C4-2B (cell line): ENCODE results near the gene TSHR.

Experiments used
- CTCF ChIP-seq: fragments of 450-650 bp; conservative IDR thresholded peaks from 2 replicates; pipeline ENCODE4 v1.5.1; 2017; ENCODE audit warnings: mild to moderate bottlenecking
- ZFX ChIP-seq: fragments of 450-650 bp; IDR thresholded peaks from 2 replicates; pipeline ENCODE4 v1.6.1; 2017

- TF ChIP-seq CTCF: no peak
- TF ChIP-seq ZFX: no peak
Measured at GRCh38 chr14:80988735-80989429, 33.5 kb downstream of the TSHR start.
